T47D (cell line): Measurements from ENCODE around the gene MTHFD1L.
"Not testable (repeated sequence)": the region's sequence is repeated elsewhere in the genome, so short reads cannot be mapped to it uniquely, and the experiment has no call there.

Experiments
- DNase-seq, 2 experiments: peaks; one replicate each; pipeline versions ENCODE4 v3.0.0 to v3.0.0-alpha.2; 2011 to 2012; ENCODE audit warnings: low read depth in 1 of 2, low spot score in 1 of 2
- JUND ChIP-seq: IDR thresholded peaks from 2 replicates; pipeline ENCODE4 v1.6.1; 2012; ENCODE audit warnings: low read depth
- in situ Hi-C: cut with HindIII; loops from 2 replicates; pipeline ENCODE4 v1.10.0; 2016; ENCODE audit warnings: low sequenced_read_pairs, low pct_unique_long_range_greater_than_20kb

Gene MTHFD1L

DNA sequence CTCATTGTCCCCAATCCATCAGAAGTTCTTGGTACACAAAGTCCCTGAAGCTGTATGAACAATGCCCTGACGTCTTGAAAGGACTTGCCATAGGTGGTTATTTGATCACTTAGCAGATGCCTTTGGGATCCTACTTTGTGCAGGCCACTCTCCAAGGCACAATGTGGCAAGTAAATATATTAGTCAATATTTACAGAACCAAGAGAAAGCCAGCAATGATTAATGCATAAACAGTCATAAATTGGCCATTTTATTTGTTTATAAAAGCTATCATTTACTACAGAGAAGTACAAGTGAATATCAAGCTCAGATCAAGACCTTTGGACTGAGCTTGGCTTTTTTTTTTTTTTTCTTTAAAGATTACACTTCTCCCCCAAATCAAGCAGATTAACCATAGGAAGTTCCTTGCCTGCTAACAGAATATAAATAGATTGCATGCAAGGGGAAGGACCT lies 161.8 kb downstream of the MTHFD1L start:
- TF ChIP-seq JUND: no peak
- DNase-seq: peak in 1 of 2 experiments; percentile 3
- in situ Hi-C loops: no loop called here

DNA sequence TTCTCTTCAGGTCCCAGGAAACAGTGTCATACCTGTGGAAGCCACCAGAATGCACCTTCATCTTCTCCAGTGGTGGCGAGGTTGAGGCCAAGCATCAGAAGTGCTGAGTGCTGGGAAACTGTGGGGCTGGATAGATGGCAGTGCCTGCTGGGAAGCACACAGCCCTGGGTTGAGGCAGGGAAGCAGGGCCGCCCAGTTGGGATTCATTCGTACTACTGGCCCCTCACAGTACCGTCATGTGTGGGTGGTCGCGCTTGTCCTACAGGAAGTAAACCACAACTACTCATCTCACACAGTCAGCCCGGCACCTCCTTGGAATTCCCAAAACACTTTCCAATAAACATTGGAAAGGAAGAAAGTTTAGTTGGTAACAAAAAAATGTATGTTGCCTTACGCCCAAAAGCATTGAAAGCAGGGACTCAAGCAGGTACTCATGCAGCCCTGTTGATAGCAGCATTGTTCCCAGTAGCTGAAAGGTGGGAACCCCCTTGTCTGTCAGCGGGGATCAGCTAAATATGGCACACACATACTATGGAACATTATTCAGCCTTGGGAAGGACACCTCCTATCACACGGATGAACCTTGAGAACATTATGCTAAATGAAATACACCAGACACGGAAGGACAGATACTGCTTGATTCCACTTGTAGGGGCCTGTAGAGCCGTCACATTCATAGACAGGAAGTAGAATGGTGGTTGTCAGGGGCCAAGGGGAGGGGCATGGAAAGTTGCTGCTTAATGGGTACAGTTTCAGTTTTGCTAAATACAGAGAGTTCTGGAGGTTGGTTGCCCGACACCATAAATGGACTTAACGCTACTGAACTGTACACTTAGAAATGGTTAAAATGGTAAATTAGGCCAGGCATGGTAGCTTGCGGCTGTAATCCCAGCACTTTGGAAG lies 162.7 kb downstream of the MTHFD1L start:
- in situ Hi-C loops: no loop called here
- no peak for TF ChIP-seq JUND
- no peak for DNase-seq

DNA sequence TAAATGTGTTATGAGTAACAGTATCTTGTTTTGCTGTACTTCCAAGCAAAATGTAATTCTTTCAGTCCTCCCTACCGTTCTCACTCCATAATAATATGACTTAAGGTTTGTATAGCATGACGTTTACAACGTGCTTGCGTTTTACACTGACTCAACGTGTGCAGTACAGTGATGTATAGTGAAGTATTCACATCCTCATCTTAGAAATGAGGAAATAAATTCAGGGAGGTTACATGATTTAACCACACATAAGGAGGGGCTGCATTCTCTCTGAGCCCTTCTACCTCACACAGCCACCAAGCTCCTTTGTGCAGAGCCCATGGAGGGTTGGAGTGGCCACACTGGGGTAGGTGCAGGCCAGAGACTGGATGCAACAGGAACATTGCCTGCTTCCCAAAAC lies 164.5 kb downstream of the MTHFD1L start:
- in situ Hi-C loops: no loop called here
- DNase-seq: no peak
- TF ChIP-seq JUND: no peak

DNA sequence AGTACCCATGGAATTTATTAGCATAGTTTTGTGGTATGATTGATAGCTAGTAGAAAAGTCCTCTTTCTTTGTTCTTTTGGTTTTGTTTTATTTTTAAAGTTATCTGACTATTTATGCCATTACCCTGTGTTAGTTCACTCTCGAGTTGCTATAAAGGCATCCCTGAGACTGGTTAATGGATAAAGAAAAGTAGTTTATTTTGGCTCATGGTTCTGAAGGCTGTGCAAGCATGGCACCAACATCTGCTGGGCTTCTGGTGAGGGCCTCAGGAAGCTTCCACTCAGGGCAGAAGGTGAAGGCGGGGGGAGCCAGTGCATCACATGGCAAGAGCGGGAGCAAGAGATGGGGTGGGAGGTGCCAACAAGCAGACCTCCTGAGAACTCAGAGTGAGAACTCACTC lies 166.5 kb downstream of the MTHFD1L start:
- in situ Hi-C loops: no loop called here
- no peak for DNase-seq

DNA sequence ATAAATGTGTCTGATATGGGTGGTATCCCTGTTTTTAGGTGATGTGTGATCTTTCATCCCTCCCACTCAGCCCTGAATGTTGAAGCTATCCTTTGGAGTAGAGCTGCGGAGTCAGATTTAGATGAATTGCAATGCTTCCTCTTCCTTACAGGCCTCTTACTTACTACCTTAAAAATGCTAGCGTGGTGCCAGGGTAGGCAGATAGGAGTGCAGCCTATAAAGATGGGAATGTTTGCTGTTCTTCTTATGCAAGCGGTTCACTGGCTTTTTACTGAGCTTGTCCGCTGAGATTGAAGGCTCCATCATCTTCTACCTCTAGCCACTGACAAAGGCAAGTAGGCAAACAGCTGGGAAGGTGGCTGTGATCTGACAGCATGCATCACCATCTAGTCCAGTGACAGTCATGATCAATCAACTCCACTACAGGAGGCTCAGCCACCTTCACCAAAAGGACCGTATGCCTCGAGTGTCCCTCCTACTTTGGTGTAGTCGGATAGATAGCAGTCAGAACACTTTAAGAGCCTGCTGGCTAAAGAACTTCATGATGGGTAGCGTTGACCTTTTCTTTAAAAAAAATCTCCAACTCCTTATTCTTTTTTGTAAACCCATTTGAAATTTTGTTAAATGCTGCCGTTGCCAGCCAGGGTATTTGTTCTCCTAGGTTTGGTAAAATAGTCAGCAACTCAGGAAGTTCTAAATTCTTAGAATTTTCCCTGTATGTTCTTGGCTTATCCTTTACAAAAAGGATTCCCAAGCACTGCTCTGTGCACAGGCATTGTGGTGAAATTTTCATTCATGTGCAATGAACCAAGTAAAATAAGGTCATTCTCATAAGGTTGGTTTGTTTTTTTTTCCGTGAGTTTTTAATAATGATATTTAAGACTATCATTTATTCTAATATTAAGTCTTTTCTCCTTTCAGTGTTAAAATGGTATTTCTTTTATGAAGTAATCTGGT lies 169.6 kb downstream of the MTHFD1L start:
- in situ Hi-C loops: no loop called here
- no peak for DNase-seq
- TF ChIP-seq JUND: no peak

More for the DNA sequence above, 166.5 kb downstream of the MTHFD1L start:
- no peak for TF ChIP-seq JUND

DNA sequence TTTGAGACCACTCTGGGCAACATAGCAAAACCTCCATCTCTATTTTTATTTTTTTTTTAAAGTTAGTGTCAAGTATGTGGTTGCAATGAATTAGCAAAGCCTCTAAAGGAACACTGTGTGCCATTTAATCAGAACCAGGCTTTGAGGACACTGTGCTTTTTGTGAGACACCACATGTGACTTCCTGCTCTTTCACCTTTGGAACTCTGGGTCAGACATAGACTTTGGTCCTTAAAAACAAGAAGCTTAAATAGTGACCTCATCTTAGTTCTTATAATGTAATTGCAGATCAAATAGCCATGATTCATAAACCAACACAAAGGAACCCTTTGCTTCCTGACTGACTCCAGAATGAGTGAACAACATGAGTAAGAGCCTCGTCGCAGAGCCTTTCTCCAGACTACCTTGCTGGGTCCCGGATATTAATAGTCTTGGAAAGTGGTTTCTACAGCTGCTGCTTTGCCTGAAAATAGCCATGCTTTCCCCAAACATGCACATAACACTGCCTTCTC lies 170.8 kb downstream of the MTHFD1L start:
- in situ Hi-C loops, DNase-seq: not testable (repeated sequence)

DNA sequence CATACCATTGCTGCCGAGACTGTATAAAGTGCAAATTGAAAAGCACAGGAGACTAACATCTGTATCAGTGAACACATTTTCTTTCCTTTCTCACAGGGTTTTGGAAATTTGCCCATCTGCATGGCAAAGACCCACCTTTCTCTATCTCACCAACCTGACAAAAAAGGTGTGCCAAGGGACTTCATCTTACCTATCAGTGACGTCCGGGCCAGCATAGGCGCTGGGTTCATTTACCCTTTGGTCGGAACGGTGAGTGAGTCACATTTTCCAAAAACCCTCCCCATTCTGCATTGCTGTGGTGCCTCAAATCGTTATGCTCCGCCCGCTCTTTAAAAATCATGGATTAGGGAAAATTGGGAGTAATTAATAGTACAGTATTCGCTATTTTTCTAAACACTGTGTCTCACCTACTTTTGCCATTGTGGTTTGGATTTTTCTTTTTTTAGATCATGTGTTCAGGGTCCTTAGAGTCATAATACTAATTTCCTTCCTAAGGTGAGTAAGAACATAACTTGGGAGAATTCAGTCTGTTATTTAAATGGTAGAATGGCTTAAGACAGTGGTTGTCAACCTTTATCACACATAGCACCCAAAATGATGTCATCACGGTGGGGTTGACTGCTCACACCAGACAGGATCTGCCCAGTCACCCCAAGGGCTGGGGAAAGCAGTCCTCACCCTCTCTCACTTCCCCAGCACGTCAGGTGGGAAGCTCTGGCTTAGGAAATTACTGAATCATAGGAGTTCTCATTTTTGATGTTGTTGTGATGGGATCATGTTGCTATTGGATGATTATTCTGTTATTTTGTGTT lies 171.6 kb downstream of the MTHFD1L start:
- DNase-seq: no peak
- TF ChIP-seq JUND: no peak
- in situ Hi-C loops: no loop called here

DNA sequence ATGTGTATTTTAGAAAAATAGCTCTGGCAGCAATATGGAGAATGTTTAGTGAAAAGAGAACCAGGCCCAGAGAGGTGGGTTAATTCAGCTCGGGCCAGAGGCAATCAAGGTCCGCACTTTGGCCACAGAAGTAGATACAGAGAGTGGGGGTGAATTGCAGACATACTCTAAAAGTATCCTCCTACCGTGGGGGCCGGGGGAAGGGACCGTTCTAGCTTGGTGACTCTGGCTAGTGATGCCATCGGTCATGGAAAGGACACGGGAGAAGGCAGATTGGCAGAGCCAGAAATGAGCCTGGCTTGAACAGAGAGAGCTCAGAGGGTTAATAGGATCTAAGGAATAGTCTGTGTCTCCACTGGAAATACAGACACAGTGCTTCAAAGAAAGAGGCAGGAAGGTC lies 173.1 kb downstream of the MTHFD1L start:
- DNase-seq: no peak
- in situ Hi-C loops: no loop called here
- TF ChIP-seq JUND: no peak

DNA sequence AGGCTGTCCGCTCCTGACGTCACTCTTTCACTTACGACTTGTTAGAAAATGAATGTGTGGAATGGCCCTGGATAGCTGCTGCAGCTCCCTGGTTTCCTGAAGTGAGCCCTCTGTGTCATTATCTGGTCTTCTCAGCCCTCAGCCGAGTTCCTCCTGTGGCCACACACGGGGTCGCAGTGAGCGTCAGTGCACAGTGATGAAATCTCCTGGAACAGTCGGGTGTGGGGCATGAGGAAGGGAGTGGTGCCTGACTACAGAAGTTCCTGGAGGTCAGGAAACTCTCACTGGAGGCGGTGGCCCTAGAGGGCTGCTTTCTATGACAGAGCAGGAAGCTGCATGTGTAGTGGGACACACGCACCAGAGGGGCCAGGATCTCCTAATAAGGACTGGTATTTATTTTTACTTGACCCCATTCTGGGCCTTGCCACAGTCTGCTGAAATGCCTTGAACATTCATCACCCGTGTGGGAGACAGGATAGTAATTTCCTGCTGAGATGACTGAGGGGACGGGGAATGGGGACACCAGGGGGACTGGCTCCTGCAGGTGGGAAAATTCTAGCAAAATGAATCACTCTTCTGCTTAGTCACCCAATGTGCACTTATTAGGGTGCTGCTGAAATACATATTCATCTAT lies 175.5 kb downstream of the MTHFD1L start:
- DNase-seq: not testable (repeated sequence)

DNA sequence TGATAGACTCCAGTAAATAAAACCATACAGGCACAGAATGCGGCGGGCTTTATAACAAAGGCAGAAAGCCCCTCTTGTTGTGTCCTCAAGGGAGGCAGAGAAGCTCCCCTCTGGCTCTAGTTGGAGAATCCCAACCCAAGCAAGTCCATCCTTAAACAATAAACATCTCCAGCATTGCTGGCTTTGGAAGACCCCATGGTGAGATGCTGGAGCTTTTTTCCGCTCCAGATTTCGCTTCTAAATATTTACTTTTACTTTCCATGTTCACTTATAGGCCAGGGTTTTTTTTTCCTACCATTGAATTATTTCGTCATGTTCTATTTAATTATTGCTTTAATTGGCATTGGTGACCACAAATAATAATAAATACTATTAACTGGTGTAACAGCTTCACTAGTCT lies 176.2 kb downstream of the MTHFD1L start:
- TF ChIP-seq JUND: no peak
- in situ Hi-C loops: no loop called here
- DNase-seq: no peak

More for the DNA sequence above, 175.5 kb downstream of the MTHFD1L start:
- in situ Hi-C loops: not testable (repeated sequence)

DNA sequence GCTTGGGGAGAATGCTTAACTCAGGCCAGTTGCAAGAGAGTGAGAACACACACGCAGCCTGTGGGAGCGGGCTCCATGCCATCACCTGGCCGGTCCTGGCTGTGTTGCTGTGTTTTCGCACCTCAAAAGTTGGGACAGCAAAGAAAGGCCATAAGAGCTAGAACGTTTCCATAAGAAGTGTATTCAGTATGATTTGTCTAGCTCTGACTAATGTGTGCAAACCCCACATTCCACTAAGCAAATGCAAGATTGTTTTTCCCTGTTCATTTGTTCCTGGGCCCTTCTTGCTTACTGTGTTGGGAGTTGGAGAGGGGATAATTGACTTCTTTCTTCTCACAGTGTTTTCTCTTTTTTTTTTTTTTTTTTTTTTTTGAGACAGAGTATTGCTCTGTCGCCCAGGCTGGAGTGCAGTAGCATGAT lies 177.4 kb downstream of the MTHFD1L start:
- in situ Hi-C loops, DNase-seq: not testable (repeated sequence)
